GM12891 (cell line): ENCODE results near the gene ERVK3-1.

Source experiments
- POLR2A ChIP-seq: IDR thresholded peaks from 2 replicates; pipeline ENCODE4 v1.6.1; 2011; ENCODE audit warnings: low read depth, low read length, control low read depth
- POLR2AphosphoS5 ChIP-seq: IDR thresholded peaks from 2 replicates; pipeline ENCODE4 v1.6.1; 2011; ENCODE audit warnings: low read depth, low read length, control low read depth
- TAF1 ChIP-seq: IDR thresholded peaks from 2 replicates; pipeline ENCODE4 v1.6.1; 2011; ENCODE audit warnings: low read depth, low read length, control low read depth

GRCh38 chr19:58262922-58263296, 42.3 kb upstream of the ERVK3-1 start:
- TF ChIP-seq TAF1 (no peak), POLR2AphosphoS5 (no peak), POLR2A (no peak)
